NCI-H82 treated with DMSO at 0.1 percent for 48 hours (cell line): Measurements from ENCODE around the gene PCDHB5.
"Not testable (repeated sequence)": the region's sequence is repeated elsewhere in the genome, so short reads cannot be mapped to it uniquely, and the experiment has no call there.

Experiments used
- DNase-seq: peaks from one replicate; lab custom pipeline; 2025; ENCODE audit not compliant: unreplicated experiment; lab: John Stamatoyannopoulos, UW

Gene PCDHB5

GRCh38 chr5:141151632-141152031, 16.6 kb downstream of the PCDHB5 start:
- not testable (repeated sequence) for DNase-seq

- DNase-seq = not testable (repeated sequence)
These were observed 17.1 kb downstream of the PCDHB5 start for GRCh38 chr5:141152096-141152495.

GRCh38 chr5:141155540-141156374, 20.8 kb downstream of the PCDHB5 start:
- no peak for DNase-seq

GRCh38 chr5:141157356-141157755, 22.4 kb downstream of the PCDHB5 start:
- not testable (repeated sequence) for DNase-seq

GRCh38 chr5:141157901-141158300, 22.9 kb downstream of the PCDHB5 start:
- not testable (repeated sequence) for DNase-seq

- no peak for DNase-seq
These were observed 37.6 kb downstream of the PCDHB5 start, which contains the start of gene PCDHB7 for GRCh38 chr5:141172381-141173204. Gene PCDHB7 (plus strand): TSS chr5:141172644. CDS start chr5:141172836, 192 bp downstream.

GRCh38 chr5:141174291-141175104, 39.5 kb downstream of the PCDHB5 start:
- DNase-seq = not testable (repeated sequence)

- DNase-seq = no peak
These were observed 40.9 kb downstream of the PCDHB5 start for GRCh38 chr5:141175933-141176332.

GRCh38 chr5:141177577-141178191, 42.7 kb downstream of the PCDHB5 start, which contains the start of gene PCDHB8:
Gene PCDHB8 (plus strand): TSS chr5:141177790. CDS start chr5:141178035, 245 bp downstream.
- not testable (repeated sequence) for DNase-seq

GRCh38 chr5:141179371-141179770, 44.4 kb downstream of the PCDHB5 start:
- not testable (repeated sequence) for DNase-seq

GRCh38 chr5:141179876-141180275, 44.9 kb downstream of the PCDHB5 start:
- DNase-seq = not testable (repeated sequence)

- no peak for DNase-seq
These were observed 45.3 kb downstream of the PCDHB5 start for GRCh38 chr5:141180313-141180712.

GRCh38 chr5:141182248-141182647, 47.2 kb downstream of the PCDHB5 start, which contains the start of gene PCDHB16:
Gene PCDHB16 (plus strand): TSS chr5:141182387. CDS start chr5:141182560, 173 bp downstream.
- peak; percentile 24 for DNase-seq

GRCh38 chr5:141184117-141184855, 49.3 kb downstream of the PCDHB5 start:
- not testable (repeated sequence) for DNase-seq

GRCh38 chr5:141186897-141187512, 52.0 kb downstream of the PCDHB5 start, which contains the start of gene PCDHB9:
Gene PCDHB9 (plus strand): TSS chr5:141187161. CDS start chr5:141187319, 158 bp downstream.
- no peak for DNase-seq
